Right lobe of liver (tissue), 4 donors: ENCODE data around the gene MROH2A.

Experiments
- POLR2A ChIP-seq: fragments of 450-650 bp; IDR thresholded peaks from one replicate; pipeline ENCODE4 v1.6.1; 2017; ENCODE audit warnings: antibody characterized with exemption, mild to moderate bottlenecking
- TF ChIP-seq, protein P1 (sequence below), 4 donors: fragments of 200-600 bp in 3 of 4; fragments of 450-650 bp in 1 of 4; IDR thresholded peaks; one replicate each; pipeline versions ENCODE4 v1.5.1 to v1.8.0; 2016 to 2022; ENCODE audit warnings: antibody characterized with exemption in 4 of 4, mild to moderate bottlenecking in 2 of 4
- donor health status: DM: no; HTN: no; CAD: no.
- donor health status: DM: no; HTN: no; CAD: no.
- donor health status: DM: no; HTN: yes; CAD: no.

DNA sequence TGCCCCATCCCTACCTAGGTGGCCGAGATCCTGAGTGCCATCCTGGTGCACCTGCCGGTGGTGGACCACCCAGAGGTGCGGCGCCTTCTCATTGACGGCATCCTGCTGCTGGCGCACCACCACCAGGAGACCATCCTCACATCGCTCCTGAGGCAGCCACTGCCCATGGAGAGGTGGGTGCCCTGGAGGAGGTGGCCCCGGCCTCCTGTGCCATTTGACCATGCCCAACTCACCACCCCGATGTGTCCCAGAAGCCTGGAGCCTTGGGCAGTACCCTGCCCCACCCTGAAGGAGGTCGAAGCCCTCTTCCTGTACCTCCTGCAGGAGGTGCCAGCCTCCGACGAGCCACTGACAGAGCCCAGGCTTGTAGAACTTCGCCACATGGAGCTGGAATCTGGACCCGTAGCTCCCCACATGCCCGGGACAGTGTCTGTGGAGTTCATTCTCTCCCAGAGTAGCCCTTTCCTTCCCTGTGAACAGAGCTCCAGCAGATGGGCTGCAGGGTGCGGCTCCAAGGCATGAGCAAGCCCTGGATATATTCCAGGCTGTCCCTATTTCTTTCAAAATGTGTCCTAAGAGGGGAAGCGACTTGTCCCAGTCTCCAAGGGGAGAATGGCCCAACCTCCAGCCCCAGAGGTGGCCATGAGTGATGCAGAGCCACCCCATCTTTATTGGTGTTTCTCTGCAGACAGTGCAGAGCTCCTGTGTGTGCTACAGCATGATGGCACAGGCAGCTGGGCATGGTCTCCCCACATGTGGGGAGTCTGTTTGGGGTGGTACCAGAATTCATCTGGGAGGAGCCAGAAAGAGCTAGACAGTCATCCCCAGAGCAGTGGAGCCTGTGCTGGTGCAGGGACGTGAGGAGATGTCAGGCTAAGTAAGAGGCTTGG, 42.0 kb downstream of the MROH2A start:
- TF ChIP-seq, protein P1, sequence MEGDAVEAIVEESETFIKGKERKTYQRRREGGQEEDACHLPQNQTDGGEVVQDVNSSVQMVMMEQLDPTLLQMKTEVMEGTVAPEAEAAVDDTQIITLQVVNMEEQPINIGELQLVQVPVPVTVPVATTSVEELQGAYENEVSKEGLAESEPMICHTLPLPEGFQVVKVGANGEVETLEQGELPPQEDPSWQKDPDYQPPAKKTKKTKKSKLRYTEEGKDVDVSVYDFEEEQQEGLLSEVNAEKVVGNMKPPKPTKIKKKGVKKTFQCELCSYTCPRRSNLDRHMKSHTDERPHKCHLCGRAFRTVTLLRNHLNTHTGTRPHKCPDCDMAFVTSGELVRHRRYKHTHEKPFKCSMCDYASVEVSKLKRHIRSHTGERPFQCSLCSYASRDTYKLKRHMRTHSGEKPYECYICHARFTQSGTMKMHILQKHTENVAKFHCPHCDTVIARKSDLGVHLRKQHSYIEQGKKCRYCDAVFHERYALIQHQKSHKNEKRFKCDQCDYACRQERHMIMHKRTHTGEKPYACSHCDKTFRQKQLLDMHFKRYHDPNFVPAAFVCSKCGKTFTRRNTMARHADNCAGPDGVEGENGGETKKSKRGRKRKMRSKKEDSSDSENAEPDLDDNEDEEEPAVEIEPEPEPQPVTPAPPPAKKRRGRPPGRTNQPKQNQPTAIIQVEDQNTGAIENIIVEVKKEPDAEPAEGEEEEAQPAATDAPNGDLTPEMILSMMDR (IDR thresholded peaks at IDR 0.05) = no peak
- TF ChIP-seq POLR2A = no peak
